C4-2B (cell line): Measurements from ENCODE around the gene NAA60.

Source experiments
- H3K27ac ChIP-seq: fragments of 450-650 bp; 2 replicates; pipeline ENCODE4 v1.5.1; 2017
- ZFX ChIP-seq: fragments of 450-650 bp; IDR thresholded peaks from 2 replicates; pipeline ENCODE4 v1.6.1; 2017
- TF ChIP-seq, protein P1 (sequence below): fragments of 450-650 bp; conservative IDR thresholded peaks from 2 replicates; pipeline ENCODE4 v1.5.1; 2017; ENCODE audit warnings: mild to moderate bottlenecking

Gene NAA60

DNA sequence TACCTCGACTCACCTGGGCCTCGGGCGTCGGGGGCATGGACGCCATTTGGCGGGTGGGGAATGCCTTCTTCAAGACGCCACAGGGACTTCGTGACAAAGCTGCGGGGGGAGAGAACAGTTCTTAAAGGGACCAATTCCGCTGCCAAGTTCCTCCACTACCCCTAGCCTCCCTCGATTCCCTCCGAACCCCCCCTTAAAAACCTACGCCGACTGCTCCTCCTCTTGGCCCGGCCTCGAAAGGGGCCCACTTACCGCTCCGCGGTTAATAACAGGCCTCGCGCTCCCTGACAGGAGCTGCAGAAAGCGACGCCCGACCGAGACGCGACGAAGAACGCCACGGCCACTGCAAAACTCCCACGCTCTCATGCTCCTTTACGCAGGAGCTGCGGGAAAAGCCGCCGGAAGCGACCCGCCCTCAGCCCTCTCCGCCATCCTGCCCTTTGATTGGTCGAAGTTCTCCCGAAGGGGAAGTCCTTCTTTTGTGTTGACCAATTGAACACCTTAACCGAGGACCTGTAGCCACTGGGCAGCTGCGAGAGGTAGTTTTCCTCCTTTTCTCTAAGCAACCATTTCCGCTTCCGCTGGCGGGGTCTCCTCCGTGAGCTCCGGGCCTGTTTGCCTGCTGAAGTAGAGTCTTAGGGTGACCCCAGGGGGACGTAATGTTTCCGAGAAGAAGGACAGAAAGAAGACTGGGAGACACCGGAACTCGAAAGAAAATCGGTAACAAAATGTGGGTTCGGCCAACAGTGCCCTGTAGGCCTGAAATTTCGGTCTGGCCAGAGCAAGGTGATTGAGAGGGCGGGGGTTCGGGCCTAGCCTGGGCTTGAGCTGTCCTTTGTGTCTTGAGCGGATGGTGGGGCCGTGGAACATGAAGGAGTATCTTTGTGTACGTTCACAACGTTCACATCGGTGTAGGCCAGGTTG, at the start of gene NAA60, which contains the start of gene ZNF597:
Gene NAA60 (plus strand): TSS at position 573 of the 924 bp plus-strand sequence. CDS start 32,548 bp downstream, outside the sequence.
Gene ZNF597 (minus strand): TSS at position 397 of the 924 bp plus-strand sequence. CDS start 351 bp downstream, at position 46.
- peak within 1 kb of the TSS; percentile 72 for H3K27ac ChIP-seq
- peak; percentile 39; the same call in 1 of the 2 replicates for TF ChIP-seq ZFX
- TF ChIP-seq, protein P1, sequence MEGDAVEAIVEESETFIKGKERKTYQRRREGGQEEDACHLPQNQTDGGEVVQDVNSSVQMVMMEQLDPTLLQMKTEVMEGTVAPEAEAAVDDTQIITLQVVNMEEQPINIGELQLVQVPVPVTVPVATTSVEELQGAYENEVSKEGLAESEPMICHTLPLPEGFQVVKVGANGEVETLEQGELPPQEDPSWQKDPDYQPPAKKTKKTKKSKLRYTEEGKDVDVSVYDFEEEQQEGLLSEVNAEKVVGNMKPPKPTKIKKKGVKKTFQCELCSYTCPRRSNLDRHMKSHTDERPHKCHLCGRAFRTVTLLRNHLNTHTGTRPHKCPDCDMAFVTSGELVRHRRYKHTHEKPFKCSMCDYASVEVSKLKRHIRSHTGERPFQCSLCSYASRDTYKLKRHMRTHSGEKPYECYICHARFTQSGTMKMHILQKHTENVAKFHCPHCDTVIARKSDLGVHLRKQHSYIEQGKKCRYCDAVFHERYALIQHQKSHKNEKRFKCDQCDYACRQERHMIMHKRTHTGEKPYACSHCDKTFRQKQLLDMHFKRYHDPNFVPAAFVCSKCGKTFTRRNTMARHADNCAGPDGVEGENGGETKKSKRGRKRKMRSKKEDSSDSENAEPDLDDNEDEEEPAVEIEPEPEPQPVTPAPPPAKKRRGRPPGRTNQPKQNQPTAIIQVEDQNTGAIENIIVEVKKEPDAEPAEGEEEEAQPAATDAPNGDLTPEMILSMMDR, result no peak

DNA sequence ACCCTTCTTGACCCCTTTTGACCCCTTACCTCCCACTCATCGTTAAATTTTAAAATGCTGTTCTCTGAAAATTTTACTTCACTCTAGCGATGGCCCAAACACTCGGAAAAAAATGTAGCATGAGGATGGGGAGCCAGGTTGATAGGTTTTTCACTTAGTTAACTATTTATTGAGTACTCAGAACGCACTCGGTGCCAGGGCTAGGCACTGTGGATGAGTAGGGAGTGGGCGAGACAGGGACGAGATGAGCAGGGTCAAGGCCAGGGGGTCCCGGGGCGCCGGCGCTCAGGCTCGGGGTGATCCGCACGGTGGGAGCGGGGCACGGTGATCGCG, 43.1 kb upstream of the NAA60 start:
- TF ChIP-seq, protein P1, result no peak
- TF ChIP-seq ZFX, result no peak
- peak overlapping the region; percentile 82 for H3K27ac ChIP-seq

DNA sequence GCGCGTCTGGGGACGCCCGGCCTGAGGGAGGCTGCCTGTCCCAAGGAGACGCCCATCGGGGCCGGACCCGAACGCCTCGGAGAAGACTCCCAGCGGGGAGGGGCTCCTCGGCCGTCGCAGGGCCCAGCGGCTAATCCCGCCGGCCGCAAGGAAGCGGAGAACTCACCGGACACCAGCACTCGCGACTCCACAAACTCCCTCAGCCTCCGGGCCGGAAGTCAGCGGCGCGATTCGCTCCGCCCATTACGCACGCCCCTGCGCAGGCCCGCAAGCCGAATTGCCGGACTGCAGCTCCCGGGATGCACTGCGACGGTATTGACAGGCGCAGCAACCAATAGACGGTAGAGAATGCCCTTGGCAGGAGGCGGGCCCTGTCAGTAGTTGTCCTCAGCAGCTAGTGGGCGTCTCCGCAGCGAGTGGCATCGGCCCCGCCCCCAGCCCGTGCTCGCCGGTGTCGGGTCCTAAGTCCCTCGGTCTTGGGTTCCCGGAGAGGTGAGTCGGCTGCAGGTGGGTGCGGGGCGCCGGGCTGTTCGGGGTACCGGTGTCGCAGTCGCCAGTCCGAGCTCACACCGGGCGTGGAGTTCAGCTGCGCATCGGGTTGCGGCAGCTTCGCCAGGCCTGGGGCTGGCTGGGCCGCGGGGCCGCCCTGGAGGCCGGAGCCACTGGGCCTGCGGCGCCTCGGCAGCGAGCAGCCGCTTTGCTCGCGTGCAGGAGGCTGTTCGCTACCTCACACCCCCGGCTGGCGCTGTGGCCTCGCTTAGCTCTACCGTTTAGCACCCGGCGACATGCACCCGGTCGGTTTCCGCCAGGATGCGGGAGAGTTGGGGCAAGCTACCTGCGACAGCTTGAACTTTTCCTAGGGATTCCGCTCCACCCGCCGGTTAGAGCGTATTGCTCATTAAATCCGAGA, 42.4 kb upstream of the NAA60 start, which contains the start of the genes ZNF174 and ZSCAN32:
Gene ZNF174 (plus strand): TSS at position 437 of the 910 bp plus-strand sequence. CDS start 790 bp downstream, outside the sequence.
Gene ZSCAN32 (minus strand): TSS at position 226 of the 910 bp plus-strand sequence. CDS start 3,447 bp downstream, outside the sequence.
- peak within 1 kb of the TSS; percentile 82 for H3K27ac ChIP-seq
- TF ChIP-seq, protein P1, result no peak
- TF ChIP-seq ZFX, result peak; percentile 97

DNA sequence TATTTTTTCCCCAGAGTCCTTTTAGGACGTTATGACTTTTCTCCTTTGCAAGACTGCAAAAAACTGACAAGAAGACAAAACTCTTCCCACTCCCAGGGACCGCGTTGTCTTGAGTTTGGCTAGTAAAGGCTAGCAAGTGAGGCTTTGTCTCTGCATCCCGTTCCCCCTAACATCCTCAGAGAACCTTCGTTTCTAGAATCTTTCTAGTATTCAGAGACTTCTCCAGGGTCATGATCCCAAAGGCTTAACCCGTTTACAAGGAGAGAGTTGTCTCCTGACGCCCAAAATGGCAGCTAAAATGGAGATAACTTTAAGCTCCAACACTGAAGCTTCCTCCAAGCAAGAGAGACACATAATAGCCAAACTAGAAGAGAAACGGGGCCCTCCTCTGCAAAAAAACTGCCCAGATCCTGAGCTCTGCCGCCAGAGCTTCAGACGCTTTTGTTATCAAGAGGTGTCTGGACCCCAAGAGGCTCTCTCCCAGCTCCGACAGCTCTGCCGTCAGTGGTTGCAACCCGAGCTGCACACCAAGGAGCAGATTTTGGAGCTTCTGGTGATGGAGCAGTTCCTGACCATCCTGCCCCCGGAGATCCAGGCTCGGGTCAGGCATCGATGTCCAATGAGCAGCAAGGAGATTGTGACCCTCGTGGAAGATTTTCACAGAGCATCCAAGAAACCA, 41.6 kb upstream of the NAA60 start:
- H3K27ac ChIP-seq, result peak overlapping the region; percentile 82
- TF ChIP-seq ZFX, result no peak
- TF ChIP-seq, protein P1, result no peak

DNA sequence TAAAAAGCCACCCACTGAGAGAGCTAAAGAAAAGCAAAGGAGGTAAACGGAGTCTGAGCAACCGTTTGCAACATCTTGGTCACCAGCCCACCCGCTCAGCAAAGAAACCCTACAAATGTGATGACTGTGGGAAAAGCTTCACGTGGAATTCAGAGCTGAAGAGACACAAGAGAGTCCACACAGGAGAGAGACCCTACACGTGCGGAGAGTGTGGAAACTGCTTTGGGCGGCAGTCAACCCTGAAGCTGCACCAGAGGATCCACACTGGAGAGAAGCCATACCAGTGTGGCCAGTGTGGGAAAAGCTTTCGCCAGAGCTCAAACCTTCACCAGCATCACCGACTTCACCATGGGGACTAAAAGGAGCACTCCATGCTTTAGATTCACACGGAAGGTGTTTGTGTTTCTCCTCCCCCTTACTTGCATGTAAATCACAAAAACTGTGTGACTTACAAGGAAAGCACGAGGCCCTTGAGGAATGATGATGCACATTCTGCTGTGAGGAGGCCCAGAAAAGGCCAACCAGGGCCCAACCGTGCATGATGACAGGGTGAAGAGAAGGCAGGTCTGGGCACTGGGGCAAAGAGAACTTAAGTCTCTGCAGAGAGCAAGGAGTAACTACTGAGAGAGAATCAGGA, 34.8 kb upstream of the NAA60 start:
- no peak overlapping the region for H3K27ac ChIP-seq
- TF ChIP-seq, protein P1, result no peak
- TF ChIP-seq ZFX, result no peak

DNA sequence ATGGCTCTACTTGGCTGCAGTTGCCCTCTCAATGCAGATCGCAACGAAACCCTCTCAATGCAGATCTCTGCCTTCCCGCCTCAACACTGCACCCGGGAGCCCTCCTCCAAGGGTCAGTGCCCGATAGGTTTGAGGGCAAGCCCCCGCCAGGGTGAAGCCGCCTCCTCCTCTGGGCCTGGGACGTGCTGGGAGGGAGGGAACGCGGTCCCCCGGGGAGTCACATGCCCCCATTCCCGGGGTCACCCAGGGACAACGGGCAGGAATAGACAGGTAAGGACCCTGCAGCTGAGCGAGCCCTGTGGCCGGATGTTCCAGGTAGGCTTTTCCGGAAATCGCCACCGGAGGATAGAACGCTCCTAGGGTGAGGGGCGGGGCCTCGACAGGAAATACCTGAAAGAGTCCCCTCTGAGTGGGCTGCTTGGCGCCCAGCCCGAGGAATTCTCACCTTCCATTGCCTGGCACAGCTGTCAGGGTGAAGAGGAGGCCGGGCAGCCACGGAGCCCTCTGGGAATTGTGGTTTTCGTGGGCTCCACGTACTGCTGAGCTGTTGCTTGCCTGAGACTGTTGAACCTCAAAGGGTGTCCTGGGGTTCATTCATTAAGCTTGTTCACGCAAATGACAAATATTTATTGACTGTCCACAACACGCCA, 29.6 kb upstream of the NAA60 start:
- H3K27ac ChIP-seq, result no peak overlapping the region
- TF ChIP-seq, protein P1, result no peak
- TF ChIP-seq ZFX, result no peak
